ENCODE measurements around the gene GSG1.

DNA sequence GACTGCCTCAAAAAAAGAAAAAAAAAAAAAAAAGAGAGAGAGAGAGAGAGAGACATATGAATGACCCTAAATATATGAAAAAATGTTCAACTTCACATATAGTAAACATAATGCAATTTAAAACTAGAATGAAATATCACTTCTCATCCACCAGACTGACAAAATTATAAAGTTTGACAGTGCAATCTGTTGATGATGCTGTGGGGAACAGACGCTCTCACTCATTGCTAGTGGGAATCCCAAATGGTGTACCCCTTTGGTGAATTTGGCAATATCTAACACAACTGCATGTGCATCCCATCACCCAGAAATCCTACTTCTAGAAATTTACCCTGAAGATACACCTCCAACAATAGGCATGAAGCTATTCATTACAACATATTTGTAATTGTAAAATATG is 2.3 kb upstream of the GSG1 start:
- TF ChIP-seq LEF1 (IDR thresholded peaks at IDR 0.05; ENCODE audit: borderline replicate concordance) (no peak), TARDBP (IDR thresholded peaks at IDR 0.05) (no peak), BHLHE40 (IDR thresholded peaks at IDR 0.05; ENCODE audit: borderline replicate concordance) (no peak), ELF4 (IDR thresholded peaks at IDR 0.05) (no peak), ARNT (IDR thresholded peaks at IDR 0.05) (no peak)

Data from HEK293T (cell line).